ENCODE data around the gene ENDOD1. TPM values are rescaled to one million over a fixed set of nuclear protein-coding genes. Genes with fewer than 3 reads are reported as not detected.
"Not testable (repeated sequence)": the region's sequence is repeated elsewhere in the genome, so short reads cannot be mapped to it uniquely, and the experiment has no call there.

Gene ENDOD1, protein sequence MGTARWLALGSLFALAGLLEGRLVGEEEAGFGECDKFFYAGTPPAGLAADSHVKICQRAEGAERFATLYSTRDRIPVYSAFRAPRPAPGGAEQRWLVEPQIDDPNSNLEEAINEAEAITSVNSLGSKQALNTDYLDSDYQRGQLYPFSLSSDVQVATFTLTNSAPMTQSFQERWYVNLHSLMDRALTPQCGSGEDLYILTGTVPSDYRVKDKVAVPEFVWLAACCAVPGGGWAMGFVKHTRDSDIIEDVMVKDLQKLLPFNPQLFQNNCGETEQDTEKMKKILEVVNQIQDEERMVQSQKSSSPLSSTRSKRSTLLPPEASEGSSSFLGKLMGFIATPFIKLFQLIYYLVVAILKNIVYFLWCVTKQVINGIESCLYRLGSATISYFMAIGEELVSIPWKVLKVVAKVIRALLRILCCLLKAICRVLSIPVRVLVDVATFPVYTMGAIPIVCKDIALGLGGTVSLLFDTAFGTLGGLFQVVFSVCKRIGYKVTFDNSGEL
- 12.3 and 12.5 TPM in 2 replicates for total RNA-seq
- long read RNA-seq, full-length matches to known transcripts = 10 of 18 reads
- long read RNA-seq, partial matches to known transcripts = 0 of 18 reads
- long read RNA-seq, other reads (novel, unspliced or antisense) = 8 of 18 reads

DNA sequence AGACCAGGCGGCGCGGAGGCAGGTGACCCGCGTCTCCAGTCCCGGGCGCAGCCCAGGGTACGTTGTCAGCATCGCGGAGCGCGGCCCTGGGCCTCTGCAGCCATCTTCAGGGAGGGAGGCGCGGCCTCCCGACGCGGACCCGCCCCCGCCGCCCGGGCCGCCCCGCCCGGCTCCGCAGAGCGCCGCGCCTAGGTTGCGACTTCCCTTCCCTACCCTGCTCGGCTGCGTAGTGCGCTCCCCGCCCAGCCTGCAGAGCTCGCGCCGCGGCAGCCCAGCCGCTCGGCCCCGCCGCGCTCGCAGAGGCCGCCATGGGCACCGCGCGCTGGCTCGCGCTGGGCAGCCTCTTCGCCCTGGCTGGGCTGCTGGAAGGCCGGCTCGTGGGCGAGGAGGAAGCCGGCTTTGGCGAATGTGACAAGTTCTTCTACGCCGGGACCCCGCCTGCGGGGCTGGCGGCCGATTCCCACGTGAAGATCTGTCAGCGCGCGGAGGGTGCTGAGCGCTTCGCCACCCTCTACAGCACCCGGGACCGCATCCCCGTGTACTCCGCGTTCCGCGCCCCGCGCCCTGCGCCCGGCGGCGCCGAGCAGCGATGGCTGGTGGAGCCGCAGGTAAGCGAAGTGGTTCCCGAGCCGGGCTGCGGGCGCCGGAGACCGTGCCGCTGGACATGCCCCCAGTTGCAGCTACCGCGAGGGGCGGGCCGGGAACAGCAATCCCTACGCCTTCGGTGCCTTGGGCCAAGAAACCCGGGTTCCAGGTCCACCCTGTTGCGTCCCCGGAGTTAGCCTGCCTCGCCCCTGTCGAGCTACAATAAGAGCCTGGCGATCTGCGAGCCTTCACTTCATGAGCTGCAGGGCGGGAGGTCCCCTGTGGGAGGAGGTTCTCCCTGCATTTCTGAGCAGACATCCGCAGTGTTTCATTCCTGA is at the start of gene ENDOD1:
TSS of gene ENDOD1 (plus strand) at position 227 of the 923 bp plus-strand sequence. CDS start at position 309, 82 bp downstream.
- TF ChIP-seq, protein P1, sequence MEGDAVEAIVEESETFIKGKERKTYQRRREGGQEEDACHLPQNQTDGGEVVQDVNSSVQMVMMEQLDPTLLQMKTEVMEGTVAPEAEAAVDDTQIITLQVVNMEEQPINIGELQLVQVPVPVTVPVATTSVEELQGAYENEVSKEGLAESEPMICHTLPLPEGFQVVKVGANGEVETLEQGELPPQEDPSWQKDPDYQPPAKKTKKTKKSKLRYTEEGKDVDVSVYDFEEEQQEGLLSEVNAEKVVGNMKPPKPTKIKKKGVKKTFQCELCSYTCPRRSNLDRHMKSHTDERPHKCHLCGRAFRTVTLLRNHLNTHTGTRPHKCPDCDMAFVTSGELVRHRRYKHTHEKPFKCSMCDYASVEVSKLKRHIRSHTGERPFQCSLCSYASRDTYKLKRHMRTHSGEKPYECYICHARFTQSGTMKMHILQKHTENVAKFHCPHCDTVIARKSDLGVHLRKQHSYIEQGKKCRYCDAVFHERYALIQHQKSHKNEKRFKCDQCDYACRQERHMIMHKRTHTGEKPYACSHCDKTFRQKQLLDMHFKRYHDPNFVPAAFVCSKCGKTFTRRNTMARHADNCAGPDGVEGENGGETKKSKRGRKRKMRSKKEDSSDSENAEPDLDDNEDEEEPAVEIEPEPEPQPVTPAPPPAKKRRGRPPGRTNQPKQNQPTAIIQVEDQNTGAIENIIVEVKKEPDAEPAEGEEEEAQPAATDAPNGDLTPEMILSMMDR (conservative IDR thresholded peaks at IDR 0.05) = peak; percentile 4
- Mint-ChIP-seq H3K27ac (ENCODE audit: unreplicated experiment) (peak within 1 kb of the TSS; percentile 79), H3K9me3 (no peaks in the 10 kb centered on the region), H3K36me3 (ENCODE audit: low read depth) (no peaks in the 10 kb centered on the region), H3K4me3 (peak within 1 kb of the TSS; percentile 97), H3K27me3 (ENCODE audit: low read depth) (no peaks in the 10 kb centered on the region), H3K4me1 (peaks cover 40% of the 10 kb centered on the region)
- peak; percentile 66 for DNase-seq (ENCODE audit: low read depth, low spot score)

DNA sequence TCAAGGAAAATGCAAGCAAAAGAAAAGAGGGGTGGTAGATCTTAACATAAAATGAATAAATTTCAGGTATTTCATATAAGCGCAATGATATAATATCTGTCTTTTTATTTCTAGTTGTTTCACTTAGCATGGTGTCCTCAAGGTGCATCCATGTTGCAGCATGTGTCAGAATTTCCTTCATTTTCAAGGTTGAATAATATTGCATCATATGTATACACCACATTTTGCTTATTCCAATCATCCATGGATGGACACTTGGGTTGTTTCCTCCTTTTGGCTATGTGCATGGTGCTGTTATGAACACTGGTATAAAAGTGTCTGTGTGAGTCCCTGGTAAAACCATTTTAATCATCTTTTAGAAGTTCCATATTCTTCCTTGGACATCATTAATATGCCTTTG is 47.4 kb upstream of the ENDOD1 start:
- no peaks in the 10 kb centered on the region for H3K9me3 Mint-ChIP-seq
- TF ChIP-seq, protein P1 (conservative IDR thresholded peaks at IDR 0.05) = no peak
- H3K36me3 Mint-ChIP-seq (ENCODE audit: low read depth) = no peaks in the 10 kb centered on the region
- H3K27me3 Mint-ChIP-seq (ENCODE audit: low read depth) = no peaks in the 10 kb centered on the region
- DNase-seq (ENCODE audit: low read depth, low spot score) = no peak
- H3K4me1 Mint-ChIP-seq = peaks cover 18% of the 10 kb centered on the region
- no peak overlapping the region for H3K4me3 Mint-ChIP-seq
- no peak overlapping the region for H3K27ac Mint-ChIP-seq (ENCODE audit: unreplicated experiment)

DNA sequence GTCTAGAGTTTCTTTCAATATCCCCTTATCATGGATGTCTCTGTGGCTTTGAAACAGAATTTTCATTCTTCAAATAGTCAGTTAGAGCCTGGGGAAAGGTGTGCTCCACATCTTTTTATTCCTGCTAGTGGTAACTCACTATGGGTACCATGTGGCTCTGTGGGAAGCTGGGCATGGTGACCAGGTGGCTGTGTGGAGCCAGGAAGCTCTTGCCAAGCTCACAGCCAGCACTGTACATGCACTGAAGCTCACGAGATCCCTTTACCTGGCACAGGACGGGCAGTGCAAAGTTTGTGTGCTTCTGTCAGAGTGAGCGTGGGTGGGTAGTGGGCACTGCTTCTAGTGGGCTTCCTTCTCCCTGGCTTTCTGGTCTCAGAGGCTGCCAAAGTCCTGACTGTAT is 46.7 kb upstream of the ENDOD1 start:
- Mint-ChIP-seq H3K36me3 (ENCODE audit: low read depth) (no peaks in the 10 kb centered on the region), H3K4me1 (peaks cover 18% of the 10 kb centered on the region)
- TF ChIP-seq, protein P1 (conservative IDR thresholded peaks at IDR 0.05) = no peak

DNA sequence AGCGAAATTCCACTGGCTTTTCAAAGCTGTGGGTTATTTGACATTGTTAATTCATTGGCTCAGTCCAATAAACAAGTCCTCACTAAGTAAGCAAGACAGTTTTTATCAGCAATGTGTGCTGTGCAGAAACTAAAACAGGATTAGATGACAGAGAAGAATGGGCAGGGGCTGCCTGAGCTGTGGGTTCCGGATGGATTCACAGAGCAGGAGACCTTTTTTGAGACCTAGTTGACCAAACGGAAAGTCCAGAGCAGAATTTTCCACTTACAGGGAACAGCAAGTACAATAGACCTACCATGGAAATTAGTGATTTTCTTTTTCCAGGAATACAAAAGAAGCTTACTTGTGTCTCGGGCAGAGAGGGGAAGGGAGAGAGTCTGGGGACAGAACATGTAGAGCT is 45.6 kb upstream of the ENDOD1 start:
- TF ChIP-seq, protein P1 (conservative IDR thresholded peaks at IDR 0.05) = no peak
- Mint-ChIP-seq H3K4me3 (no peak overlapping the region), H3K27ac (ENCODE audit: unreplicated experiment) (no peak overlapping the region), H3K27me3 (ENCODE audit: low read depth) (no peaks in the 10 kb centered on the region), H3K9me3 (no peaks in the 10 kb centered on the region), H3K36me3 (ENCODE audit: low read depth) (no peaks in the 10 kb centered on the region), H3K4me1 (peaks cover 18% of the 10 kb centered on the region)
- no peak for DNase-seq (ENCODE audit: low read depth, low spot score)

More for the DNA sequence above, 46.7 kb upstream of the ENDOD1 start:
- DNase-seq (ENCODE audit: low read depth, low spot score) = no peak
- Mint-ChIP-seq H3K27me3 (ENCODE audit: low read depth) (no peaks in the 10 kb centered on the region), H3K27ac (ENCODE audit: unreplicated experiment) (no peak overlapping the region), H3K9me3 (no peaks in the 10 kb centered on the region), H3K4me3 (no peak overlapping the region)

DNA sequence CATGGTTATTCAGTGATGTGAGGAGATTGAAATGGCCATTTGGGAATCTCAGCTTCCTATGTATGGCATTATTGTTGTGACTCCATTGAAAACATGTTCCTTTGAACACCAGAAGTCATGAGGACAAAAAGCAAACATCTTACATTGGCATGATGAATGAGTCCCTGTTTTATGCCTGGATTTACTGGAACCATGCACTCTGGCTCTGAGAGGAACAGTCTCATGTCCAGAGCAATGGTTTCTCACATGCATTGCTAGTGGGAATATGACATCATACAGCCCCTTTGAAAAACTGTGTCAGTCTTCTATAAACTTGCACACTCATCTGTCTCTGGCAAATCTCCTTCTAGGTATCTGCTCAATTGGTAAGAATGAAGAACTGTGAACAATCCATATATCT is 43.8 kb upstream of the ENDOD1 start:
- Mint-ChIP-seq H3K9me3 (no peaks in the 10 kb centered on the region), H3K27ac (ENCODE audit: unreplicated experiment) (no peak overlapping the region), H3K4me3 (no peak overlapping the region), H3K27me3 (ENCODE audit: low read depth) (no peaks in the 10 kb centered on the region), H3K36me3 (ENCODE audit: low read depth) (no peaks in the 10 kb centered on the region), H3K4me1 (peaks cover 18% of the 10 kb centered on the region)
- TF ChIP-seq, protein P1 (conservative IDR thresholded peaks at IDR 0.05) = no peak
- no peak for DNase-seq (ENCODE audit: low read depth, low spot score)

DNA sequence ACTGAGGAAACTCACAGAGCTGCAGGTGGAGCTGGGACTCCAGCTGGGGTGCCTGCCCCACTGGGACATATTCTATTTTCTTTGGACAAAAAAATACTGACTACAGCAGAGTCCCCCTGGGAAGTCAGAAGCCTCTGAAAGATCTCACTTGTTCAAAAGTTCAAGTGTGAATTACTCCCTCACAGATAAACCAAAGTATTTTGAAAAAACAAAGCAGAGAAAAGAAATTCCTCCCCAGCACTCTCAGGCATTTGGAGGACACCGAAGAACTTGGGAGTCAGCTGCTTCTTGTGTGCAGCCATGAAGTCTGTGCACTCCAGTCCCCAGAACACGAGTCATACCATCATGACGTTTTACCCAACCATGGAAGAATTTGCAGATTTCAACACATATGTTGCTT is 40.5 kb upstream of the ENDOD1 start, which contains the start of gene KDM4F:
TSS of gene KDM4F (plus strand) at position 301 of the 400 bp plus-strand sequence.
- DNase-seq (ENCODE audit: low read depth, low spot score); H3K9me3 Mint-ChIP-seq; H3K4me3 Mint-ChIP-seq; H3K36me3 Mint-ChIP-seq (ENCODE audit: low read depth); H3K27me3 Mint-ChIP-seq (ENCODE audit: low read depth); H3K27ac Mint-ChIP-seq (ENCODE audit: unreplicated experiment): not testable (repeated sequence)
- peaks cover 15% of the 10 kb centered on the region for H3K4me1 Mint-ChIP-seq
